Liver (tissue), 9 donors: ENCODE measurements around the gene FAM89A. TPM values are rescaled to one million over a fixed set of nuclear protein-coding genes. Genes with fewer than 3 reads are reported as not detected.

Source experiments
- DNase-seq: peaks from one replicate; pipeline ENCODE4 v3.0.0-alpha.2; 2017; ENCODE audit warnings: low spot score
- H3K27ac ChIP-seq, 2 donors: one replicate each; pipeline ENCODE4 v1.7.0; 2013; ENCODE audit warnings: inconsistent platforms in 2 of 2, low read length in 2 of 2, control low read depth in 1 of 2, low read depth in 1 of 2, mild to moderate bottlenecking in 1 of 2
- H3K27me3 ChIP-seq, 4 donors: one replicate each; pipeline versions ENCODE4 v1.6.1 to v1.7.0; 2013; ENCODE audit warnings: low read length in 3 of 4, inconsistent platforms in 1 of 4, mild to moderate bottlenecking in 1 of 4, moderate library complexity in 1 of 4; ENCODE audit not compliant: control insufficient read depth in 4 of 4, insufficient read depth in 4 of 4
- H3K36me3 ChIP-seq, 4 donors: one replicate each; pipeline versions ENCODE4 v1.6.1 to v1.7.0; 2013; ENCODE audit warnings: low read length in 3 of 4, mild to moderate bottlenecking in 3 of 4, low read depth in 1 of 4, moderate library complexity in 1 of 4; ENCODE audit not compliant: control insufficient read depth in 4 of 4, insufficient read depth in 3 of 4
- H3K4me1 ChIP-seq, 4 donors: one replicate each; pipeline versions ENCODE4 v1.6.1 to v1.7.0; 2013; ENCODE audit warnings: low read length in 3 of 4, mild to moderate bottlenecking in 3 of 4, moderate library complexity in 1 of 4; ENCODE audit not compliant: control insufficient read depth in 4 of 4, insufficient read depth in 4 of 4
- H3K4me3 ChIP-seq, 3 donors: one replicate each; pipeline versions ENCODE4 v1.6.1 to v1.7.0; 2013; ENCODE audit warnings: low read length in 3 of 3, control low read depth in 1 of 3, low read depth in 1 of 3, mild to moderate bottlenecking in 1 of 3
- H3K9ac ChIP-seq, 2 donors: one replicate each; pipeline ENCODE4 v1.7.0; 2013; ENCODE audit warnings: low read length in 2 of 2, mild to moderate bottlenecking in 2 of 2, moderate library complexity in 2 of 2, control low read depth in 1 of 2, low read depth in 1 of 2
- H3K9me3 ChIP-seq, 4 donors: one replicate each; pipeline versions ENCODE4 v1.6.1 to v1.7.0; 2013; ENCODE audit warnings: low read length in 3 of 4; ENCODE audit not compliant: control insufficient read depth in 4 of 4
- FOXA1 ChIP-seq: IDR thresholded peaks from 2 replicates; pipeline ENCODE4 v1.6.1; 2016; ENCODE audit warnings: antibody characterized with exemption
- FOXA2 ChIP-seq: IDR thresholded peaks from 2 replicates; pipeline ENCODE4 v1.6.1; 2016; ENCODE audit warnings: antibody characterized with exemption
- GABPA ChIP-seq, 2 donors: IDR thresholded peaks in 1 of 2; conservative IDR thresholded peaks in 1 of 2; 2 replicates each; pipeline ENCODE4 v1.6.1; 2016; ENCODE audit warnings: antibody characterized with exemption in 2 of 2, mild to moderate bottlenecking in 1 of 2, moderate library complexity in 1 of 2
- HNF4A ChIP-seq, 2 donors: conservative IDR thresholded peaks; 2 replicates each; pipeline ENCODE4 v1.6.1; 2016; ENCODE audit warnings: antibody characterized with exemption in 2 of 2, mild to moderate bottlenecking in 2 of 2
- HNF4G ChIP-seq: IDR thresholded peaks from 2 replicates; pipeline ENCODE4 v1.6.1; 2016; ENCODE audit warnings: antibody characterized with exemption
- JUND ChIP-seq, 2 donors: IDR thresholded peaks; 2 replicates each; pipeline ENCODE4 v1.6.1; 2016; ENCODE audit warnings: antibody characterized with exemption in 2 of 2
- RAD21 ChIP-seq, 2 donors: IDR thresholded peaks; 2 replicates each; pipeline ENCODE4 v1.6.1; 2016; ENCODE audit warnings: antibody characterized with exemption in 2 of 2, mild to moderate bottlenecking in 2 of 2
- TAF1 ChIP-seq: conservative IDR thresholded peaks from 2 replicates; pipeline ENCODE4 v1.6.1; 2016; ENCODE audit warnings: antibody characterized with exemption, mild to moderate bottlenecking
- YY1 ChIP-seq: IDR thresholded peaks from 2 replicates; pipeline ENCODE4 v1.6.1; 2016; ENCODE audit warnings: antibody characterized with exemption, mild to moderate bottlenecking
- WGBS: extraction: QIAGEN DNeasy Blood & Tissue Kit; methylation state at CpG from one replicate; pipeline ENCODE4 v1.1.7; 2013; 5-methylcytosine and 5-hydroxymethylcytosine counted together
- polyA plus RNA-seq, 2 donors: library from polyadenylated mRNA; stranded (reverse) in 1 of 2; unstranded in 1 of 2; fragments of 200-250 nt in 1 of 2; fragments of >200 nt in 1 of 2; fragmentation: Nextera tagmentation in 1 of 2; extraction: Ambion mirVana in 1 of 2; gene quantifications; one replicate each; pipeline versions ENCODE4 v1.2.1 to v1.2.3, GENCODE V29; 2013 to 2015
- total RNA-seq, 2 donors: library from RNA; depleted of rRNA; stranded (reverse); fragments of >200 nt; gene quantifications; one replicate each; pipeline ENCODE4 v1.2.3, GENCODE V29; 2014
- TF ChIP-seq, protein P1 (sequence below): IDR thresholded peaks from 2 replicates; pipeline ENCODE4 v1.6.1; 2016; ENCODE audit warnings: antibody characterized with exemption, mild to moderate bottlenecking
- TF ChIP-seq, protein P2 (sequence below): IDR thresholded peaks from 2 replicates; pipeline ENCODE4 v1.6.1; 2016; ENCODE audit warnings: antibody characterized with exemption
- TF ChIP-seq, protein P3 (sequence below): IDR thresholded peaks from 2 replicates; pipeline ENCODE4 v1.6.1; 2016; ENCODE audit warnings: antibody characterized with exemption
- TF ChIP-seq, protein P4 (sequence below): fragments of 150-350 bp; IDR thresholded peaks from 2 replicates; pipeline ENCODE4 v1.5.1; 2017; ENCODE audit warnings: improper control_type of control experiment, low read depth, low read length; ENCODE audit not compliant: missing input control
- TF ChIP-seq, protein P5 (sequence below): IDR thresholded peaks from 2 replicates; pipeline ENCODE4 v1.6.1; 2016; ENCODE audit warnings: antibody characterized with exemption
- donor health status: healthy.
- donor health status: healthy.
- donor health status: healthy.
- donor health status: healthy.
- donor health status: healthy.

Gene FAM89A
- total and polyA plus RNA-seq, 4 donors = 5.3 to 8.8 (median 8.1) TPM

DNA sequence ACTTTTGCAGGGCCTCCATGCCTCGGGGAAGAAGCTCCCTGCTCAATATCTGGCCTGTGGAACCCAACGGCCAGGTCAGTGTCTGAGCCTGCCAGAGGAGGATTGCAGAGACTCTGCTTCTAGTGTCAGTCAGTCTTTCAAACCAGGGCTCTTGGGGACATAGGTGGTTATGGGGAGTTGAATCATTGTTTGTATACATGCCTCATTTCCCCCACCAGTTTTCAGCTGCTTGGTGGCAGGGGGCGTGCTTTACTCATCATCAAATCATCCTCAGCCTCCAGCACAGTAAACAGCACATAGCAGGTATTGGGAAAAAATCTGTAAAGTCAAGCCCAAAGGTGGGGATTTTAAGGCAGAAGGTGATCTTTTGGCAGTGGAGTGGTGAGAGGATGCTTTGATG, 17.4 kb upstream of the FAM89A start:
- WGBS = 90% methylated on average over 3 of the region's 3 CpGs
- no peaks in the 10 kb centered on the region for H3K27me3 ChIP-seq
- H3K27ac ChIP-seq = no peak overlapping the region
- H3K9me3 ChIP-seq = no peaks in the 10 kb centered on the region
- no peak overlapping the region for H3K9ac ChIP-seq
- TF ChIP-seq FOXA2 (no peak), YY1 (no peak), FOXA1 (no peak), JUND (IDR thresholded peaks at IDR 0.05) (no peak), TAF1 (no peak), HNF4G (no peak)
- TF ChIP-seq, protein P1, sequence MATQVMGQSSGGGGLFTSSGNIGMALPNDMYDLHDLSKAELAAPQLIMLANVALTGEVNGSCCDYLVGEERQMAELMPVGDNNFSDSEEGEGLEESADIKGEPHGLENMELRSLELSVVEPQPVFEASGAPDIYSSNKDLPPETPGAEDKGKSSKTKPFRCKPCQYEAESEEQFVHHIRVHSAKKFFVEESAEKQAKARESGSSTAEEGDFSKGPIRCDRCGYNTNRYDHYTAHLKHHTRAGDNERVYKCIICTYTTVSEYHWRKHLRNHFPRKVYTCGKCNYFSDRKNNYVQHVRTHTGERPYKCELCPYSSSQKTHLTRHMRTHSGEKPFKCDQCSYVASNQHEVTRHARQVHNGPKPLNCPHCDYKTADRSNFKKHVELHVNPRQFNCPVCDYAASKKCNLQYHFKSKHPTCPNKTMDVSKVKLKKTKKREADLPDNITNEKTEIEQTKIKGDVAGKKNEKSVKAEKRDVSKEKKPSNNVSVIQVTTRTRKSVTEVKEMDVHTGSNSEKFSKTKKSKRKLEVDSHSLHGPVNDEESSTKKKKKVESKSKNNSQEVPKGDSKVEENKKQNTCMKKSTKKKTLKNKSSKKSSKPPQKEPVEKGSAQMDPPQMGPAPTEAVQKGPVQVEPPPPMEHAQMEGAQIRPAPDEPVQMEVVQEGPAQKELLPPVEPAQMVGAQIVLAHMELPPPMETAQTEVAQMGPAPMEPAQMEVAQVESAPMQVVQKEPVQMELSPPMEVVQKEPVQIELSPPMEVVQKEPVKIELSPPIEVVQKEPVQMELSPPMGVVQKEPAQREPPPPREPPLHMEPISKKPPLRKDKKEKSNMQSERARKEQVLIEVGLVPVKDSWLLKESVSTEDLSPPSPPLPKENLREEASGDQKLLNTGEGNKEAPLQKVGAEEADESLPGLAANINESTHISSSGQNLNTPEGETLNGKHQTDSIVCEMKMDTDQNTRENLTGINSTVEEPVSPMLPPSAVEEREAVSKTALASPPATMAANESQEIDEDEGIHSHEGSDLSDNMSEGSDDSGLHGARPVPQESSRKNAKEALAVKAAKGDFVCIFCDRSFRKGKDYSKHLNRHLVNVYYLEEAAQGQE = no peak
- TF ChIP-seq, protein P2, sequence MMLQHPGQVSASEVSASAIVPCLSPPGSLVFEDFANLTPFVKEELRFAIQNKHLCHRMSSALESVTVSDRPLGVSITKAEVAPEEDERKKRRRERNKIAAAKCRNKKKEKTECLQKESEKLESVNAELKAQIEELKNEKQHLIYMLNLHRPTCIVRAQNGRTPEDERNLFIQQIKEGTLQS = no peak
- TF ChIP-seq, protein P3, sequence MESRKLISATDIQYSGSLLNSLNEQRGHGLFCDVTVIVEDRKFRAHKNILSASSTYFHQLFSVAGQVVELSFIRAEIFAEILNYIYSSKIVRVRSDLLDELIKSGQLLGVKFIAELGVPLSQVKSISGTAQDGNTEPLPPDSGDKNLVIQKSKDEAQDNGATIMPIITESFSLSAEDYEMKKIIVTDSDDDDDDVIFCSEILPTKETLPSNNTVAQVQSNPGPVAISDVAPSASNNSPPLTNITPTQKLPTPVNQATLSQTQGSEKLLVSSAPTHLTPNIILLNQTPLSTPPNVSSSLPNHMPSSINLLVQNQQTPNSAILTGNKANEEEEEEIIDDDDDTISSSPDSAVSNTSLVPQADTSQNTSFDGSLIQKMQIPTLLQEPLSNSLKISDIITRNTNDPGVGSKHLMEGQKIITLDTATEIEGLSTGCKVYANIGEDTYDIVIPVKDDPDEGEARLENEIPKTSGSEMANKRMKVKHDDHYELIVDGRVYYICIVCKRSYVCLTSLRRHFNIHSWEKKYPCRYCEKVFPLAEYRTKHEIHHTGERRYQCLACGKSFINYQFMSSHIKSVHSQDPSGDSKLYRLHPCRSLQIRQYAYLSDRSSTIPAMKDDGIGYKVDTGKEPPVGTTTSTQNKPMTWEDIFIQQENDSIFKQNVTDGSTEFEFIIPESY = no peak
- TF ChIP-seq, protein P4, sequence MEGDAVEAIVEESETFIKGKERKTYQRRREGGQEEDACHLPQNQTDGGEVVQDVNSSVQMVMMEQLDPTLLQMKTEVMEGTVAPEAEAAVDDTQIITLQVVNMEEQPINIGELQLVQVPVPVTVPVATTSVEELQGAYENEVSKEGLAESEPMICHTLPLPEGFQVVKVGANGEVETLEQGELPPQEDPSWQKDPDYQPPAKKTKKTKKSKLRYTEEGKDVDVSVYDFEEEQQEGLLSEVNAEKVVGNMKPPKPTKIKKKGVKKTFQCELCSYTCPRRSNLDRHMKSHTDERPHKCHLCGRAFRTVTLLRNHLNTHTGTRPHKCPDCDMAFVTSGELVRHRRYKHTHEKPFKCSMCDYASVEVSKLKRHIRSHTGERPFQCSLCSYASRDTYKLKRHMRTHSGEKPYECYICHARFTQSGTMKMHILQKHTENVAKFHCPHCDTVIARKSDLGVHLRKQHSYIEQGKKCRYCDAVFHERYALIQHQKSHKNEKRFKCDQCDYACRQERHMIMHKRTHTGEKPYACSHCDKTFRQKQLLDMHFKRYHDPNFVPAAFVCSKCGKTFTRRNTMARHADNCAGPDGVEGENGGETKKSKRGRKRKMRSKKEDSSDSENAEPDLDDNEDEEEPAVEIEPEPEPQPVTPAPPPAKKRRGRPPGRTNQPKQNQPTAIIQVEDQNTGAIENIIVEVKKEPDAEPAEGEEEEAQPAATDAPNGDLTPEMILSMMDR = no peak
- peaks cover 0 to 19% (median 14%) of the 10 kb centered on the region in 4 donors for H3K4me1 ChIP-seq
- no peak overlapping the region for H3K4me3 ChIP-seq
- H3K36me3 ChIP-seq = no peaks in the 10 kb centered on the region
- no peak for DNase-seq

DNA sequence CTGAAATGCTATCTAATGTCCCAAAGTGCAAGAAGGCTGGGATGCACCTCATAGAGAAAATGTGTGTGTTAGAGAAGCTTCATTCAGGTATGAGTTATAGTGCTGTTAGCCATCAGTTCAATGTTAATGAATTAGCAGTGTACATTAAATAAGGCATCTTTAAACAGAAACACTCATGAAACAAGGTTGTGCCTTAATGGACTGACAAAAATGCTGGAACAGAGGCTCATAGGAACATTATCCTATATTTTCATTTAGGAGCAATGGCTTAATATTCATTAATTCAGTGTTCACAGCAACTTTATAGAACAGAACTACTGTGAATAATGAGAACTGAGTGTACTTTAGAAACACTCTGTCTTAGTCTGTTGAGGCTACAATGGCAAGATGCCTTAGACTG, 15.2 kb upstream of the FAM89A start:
- DNase-seq = no peak
- H3K9ac ChIP-seq = no peak overlapping the region
- no peaks in the 10 kb centered on the region for H3K27me3 ChIP-seq
- H3K4me3 ChIP-seq = no peak overlapping the region
- no peak for TF ChIP-seq HNF4G
- no peak for TF ChIP-seq JUND (IDR thresholded peaks at IDR 0.05)
- TF ChIP-seq, protein P5, sequence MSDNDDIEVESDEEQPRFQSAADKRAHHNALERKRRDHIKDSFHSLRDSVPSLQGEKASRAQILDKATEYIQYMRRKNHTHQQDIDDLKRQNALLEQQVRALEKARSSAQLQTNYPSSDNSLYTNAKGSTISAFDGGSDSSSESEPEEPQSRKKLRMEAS = no peak
- TF ChIP-seq, protein P2 = no peak
- TF ChIP-seq FOXA2 = no peak
- TF ChIP-seq HNF4A (conservative IDR thresholded peaks at IDR 0.05) = no peak
- TF ChIP-seq GABPA (IDR thresholded peaks at IDR 0.05 in 1 of 2, conservative IDR thresholded peaks at IDR 0.05 in 1 of 2) = no peak
- TF ChIP-seq RAD21 (IDR thresholded peaks at IDR 0.05) = no peak
- peaks cover 0 to 19% (median 14%) of the 10 kb centered on the region in 4 donors for H3K4me1 ChIP-seq
- H3K9me3 ChIP-seq = no peaks in the 10 kb centered on the region
- H3K27ac ChIP-seq = no peak overlapping the region
- H3K36me3 ChIP-seq = no peaks in the 10 kb centered on the region
